Measurements from ENCODE around the gene MFAP2. TPM values are rescaled to one million over a fixed set of nuclear protein-coding genes. Genes with fewer than 3 reads are reported as not detected.

Gene MFAP2
- total RNA-seq, 3 donors from 2014 or later (not counting 1 experiment from before 2014, with no cell fraction given) = 0.15 TPM; not detected in 2

DNA sequence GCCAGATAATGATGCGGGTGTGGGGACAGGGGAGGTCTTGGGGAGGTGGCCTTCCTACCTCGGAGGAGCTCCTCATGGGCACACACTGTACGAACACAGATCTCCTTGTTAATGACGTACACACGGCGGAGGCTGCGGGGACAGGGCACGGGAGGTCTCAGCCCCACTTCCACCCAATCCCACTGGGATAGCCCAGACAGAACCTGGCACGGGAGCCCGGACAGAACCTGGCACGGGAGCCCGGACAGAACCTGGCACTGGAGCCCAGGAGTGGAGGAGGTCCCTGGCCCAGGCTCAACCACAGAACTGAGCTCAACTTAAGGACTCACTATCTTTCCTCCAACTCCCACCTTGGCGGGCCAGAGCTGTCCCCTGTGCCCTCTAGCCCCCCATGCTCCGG is 5.2 kb downstream of the MFAP2 start:
- no peaks in the 10 kb centered on the region for H3K36me3 ChIP-seq (ENCODE audit: control insufficient read depth, insufficient read depth, low read length)
- H3K27ac ChIP-seq (ENCODE audit: low read length) = no peak overlapping the region
- Mint-ChIP-seq H3K36me3 (no peaks in the 10 kb centered on the region), H3K9me3 (no peaks in the 10 kb centered on the region), H3K27ac (no peak overlapping the region), H3K4me1 (no peaks in the 10 kb centered on the region), H3K27me3 (ENCODE audit: low read depth in 2 of 2) (peaks cover 0 to 3% of the 10 kb centered on the region in 2 donors), H3K4me3 (no peak overlapping the region)
- peaks cover 4% of the 10 kb centered on the region for H3K27me3 ChIP-seq (ENCODE audit: control insufficient read depth, insufficient read depth, low read length)
- WGBS (ENCODE audit: insufficient coverage) = 96% methylated on average over 14 of the region's 14 CpGs
- DNase-seq (no peak), ATAC-seq (no peak)
- H3K4me3 ChIP-seq (ENCODE audit: low read length) = no peak overlapping the region
- no peak for TF ChIP-seq CTCF (IDR thresholded peaks at IDR 0.05)
- H3K4me1 ChIP-seq (ENCODE audit: control insufficient read depth, insufficient read depth, low read length) = peaks cover 3% of the 10 kb centered on the region
- intact Hi-C loops (cut with micrococcal nuclease) = no loop called here
- no peaks in the 10 kb centered on the region for H3K9me3 ChIP-seq (ENCODE audit: control insufficient read depth, insufficient read depth, low read length)

- WGBS (ENCODE audit: insufficient coverage) = 87% methylated on average over 9 of the region's 9 CpGs
- Histone ChIP-seq H3K27me3 (ENCODE audit: control insufficient read depth, insufficient read depth, low read length) (no peaks in the 10 kb centered on the region), H3K27ac (ENCODE audit: low read length) (no peak overlapping the region), H3K9me3 (ENCODE audit: control insufficient read depth, insufficient read depth, low read length) (no peaks in the 10 kb centered on the region), H3K4me3 (ENCODE audit: low read length) (no peak overlapping the region), H3K36me3 (ENCODE audit: control insufficient read depth, insufficient read depth, low read length) (peaks cover 2% of the 10 kb centered on the region), H3K4me1 (ENCODE audit: control insufficient read depth, insufficient read depth, low read length) (no peaks in the 10 kb centered on the region)
- H3K4me3 Mint-ChIP-seq = no peak overlapping the region
- no peaks in the 10 kb centered on the region for H3K36me3 Mint-ChIP-seq
- H3K27me3 Mint-ChIP-seq (ENCODE audit: low read depth in 2 of 2) = no peaks in the 10 kb centered on the region
- intact Hi-C loops (cut with micrococcal nuclease) = no loop called here
- TF ChIP-seq CTCF (IDR thresholded peaks at IDR 0.05) = no peak
- no peaks in the 10 kb centered on the region for H3K4me1 Mint-ChIP-seq
- no peaks in the 10 kb centered on the region for H3K9me3 Mint-ChIP-seq
- ATAC-seq (no peak), DNase-seq (no peak)
- no peak overlapping the region for H3K27ac Mint-ChIP-seq
Observed at GRCh38 chr1:16973215-16973614, 7.2 kb downstream of the MFAP2 start.

GRCh38 chr1:16972189-16972895 is 8.1 kb downstream of the MFAP2 start:
- Mint-ChIP-seq H3K4me3 (no peak overlapping the region), H3K4me1 (no peaks in the 10 kb centered on the region), H3K27me3 (ENCODE audit: low read depth in 2 of 2) (no peaks in the 10 kb centered on the region), H3K36me3 (no peaks in the 10 kb centered on the region), H3K27ac (peak overlapping the region in 1 of 2 donors; percentile 43), H3K9me3 (no peaks in the 10 kb centered on the region)
- WGBS (ENCODE audit: insufficient coverage) = 92% methylated on average over 10 of the region's 11 CpGs
- Histone ChIP-seq H3K4me1 (ENCODE audit: control insufficient read depth, insufficient read depth, low read length) (no peaks in the 10 kb centered on the region), H3K27me3 (ENCODE audit: control insufficient read depth, insufficient read depth, low read length) (no peaks in the 10 kb centered on the region), H3K36me3 (ENCODE audit: control insufficient read depth, insufficient read depth, low read length) (peaks cover 2% of the 10 kb centered on the region), H3K9me3 (ENCODE audit: control insufficient read depth, insufficient read depth, low read length) (no peaks in the 10 kb centered on the region), H3K27ac (ENCODE audit: low read length) (no peak overlapping the region), H3K4me3 (ENCODE audit: low read length) (no peak overlapping the region)
- DNase-seq (no peak), ATAC-seq (no peak)
- intact Hi-C loops (cut with micrococcal nuclease) = no loop called here
- TF ChIP-seq CTCF (IDR thresholded peaks at IDR 0.05) = no peak

Data from natural killer cell (primary cell).